Ishikawa (cell line): ENCODE data around the gene EPHA6.

Experiments used
- CEBPB ChIP-seq: IDR thresholded peaks from 2 replicates; pipeline ENCODE4 v1.6.1; 2012
- CREB1 ChIP-seq: IDR thresholded peaks from 2 replicates; pipeline ENCODE4 v1.6.1; 2012; ENCODE audit warnings: low read depth
- EGR1 ChIP-seq: IDR thresholded peaks from 2 replicates; pipeline ENCODE4 v1.6.1; 2012
- EP300 ChIP-seq: IDR thresholded peaks from 2 replicates; pipeline ENCODE4 v1.6.1; 2012; ENCODE audit warnings: borderline replicate concordance
- FOXM1 ChIP-seq: IDR thresholded peaks from 2 replicates; pipeline ENCODE4 v1.6.1; 2012; ENCODE audit warnings: low read depth, borderline replicate concordance
- MAX ChIP-seq: IDR thresholded peaks from 2 replicates; pipeline ENCODE4 v1.6.1; 2012
- NFIC ChIP-seq: IDR thresholded peaks from 2 replicates; pipeline ENCODE4 v1.6.1; 2012
- RAD21 ChIP-seq: IDR thresholded peaks from 2 replicates; pipeline ENCODE4 v1.6.1; 2012; ENCODE audit warnings: low read depth
- REST ChIP-seq: IDR thresholded peaks from 2 replicates; pipeline ENCODE4 v1.6.1; 2012; ENCODE audit warnings: low read depth, mild to moderate bottlenecking
- TAF1 ChIP-seq: IDR thresholded peaks from 2 replicates; pipeline ENCODE4 v1.6.1; 2012; ENCODE audit warnings: low read depth, mild to moderate bottlenecking
- TCF12 ChIP-seq: IDR thresholded peaks from 2 replicates; pipeline ENCODE4 v1.6.1; 2012; ENCODE audit warnings: low read depth
- TEAD4 ChIP-seq: IDR thresholded peaks from 2 replicates; pipeline ENCODE4 v1.6.1; 2012
- USF1 ChIP-seq: IDR thresholded peaks from 2 replicates; pipeline ENCODE4 v1.6.1; 2012
- YY1 ChIP-seq: IDR thresholded peaks from 2 replicates; pipeline ENCODE4 v1.6.1; 2012; ENCODE audit warnings: low read depth
- ZBTB7A ChIP-seq: IDR thresholded peaks from 2 replicates; pipeline ENCODE4 v1.6.1; 2012; ENCODE audit warnings: low read depth

Gene EPHA6

GRCh38 chr3:97711654-97712053, 897.3 kb downstream of the EPHA6 start:
- no peak for TF ChIP-seq ZBTB7A
- TF ChIP-seq RAD21, result no peak
- no peak for TF ChIP-seq CREB1
- TF ChIP-seq USF1, result no peak
- no peak for TF ChIP-seq EP300
- TF ChIP-seq TEAD4, result no peak
- TF ChIP-seq FOXM1, result no peak
- no peak for TF ChIP-seq NFIC
- no peak for TF ChIP-seq REST
- no peak for TF ChIP-seq YY1
- TF ChIP-seq EGR1, result no peak

- TF ChIP-seq CEBPB (no peak), YY1 (no peak), MAX (no peak), EP300 (no peak), USF1 (no peak)
Observed at GRCh38 chr3:97712919-97713318, 898.5 kb downstream of the EPHA6 start.

- TF ChIP-seq CREB1, result no peak
- TF ChIP-seq FOXM1, result no peak
- TF ChIP-seq USF1, result no peak
- TF ChIP-seq TEAD4, result no peak
- no peak for TF ChIP-seq NFIC
- no peak for TF ChIP-seq EGR1
- TF ChIP-seq MAX, result no peak
- no peak for TF ChIP-seq CEBPB
- no peak for TF ChIP-seq REST
- TF ChIP-seq YY1, result no peak
Observed at GRCh38 chr3:97713634-97714033, 899.2 kb downstream of the EPHA6 start.

GRCh38 chr3:97719156-97719821, 904.9 kb downstream of the EPHA6 start:
- no peak for TF ChIP-seq EGR1
- peak; percentile 93 for TF ChIP-seq RAD21

GRCh38 chr3:97720417-97720816, 906.0 kb downstream of the EPHA6 start:
- no peak for TF ChIP-seq EP300
- TF ChIP-seq TEAD4, result no peak
- no peak for TF ChIP-seq NFIC
- TF ChIP-seq EGR1, result no peak
- no peak for TF ChIP-seq USF1
- no peak for TF ChIP-seq ZBTB7A

- TF ChIP-seq ZBTB7A (no peak), TCF12 (no peak), EGR1 (no peak), MAX (no peak), EP300 (no peak), TAF1 (no peak), RAD21 (no peak), CEBPB (no peak)
Observed at GRCh38 chr3:97721446-97721845, 907.1 kb downstream of the EPHA6 start.
